ENCODE results near the gene TNFRSF1B.

TNFRSF1B gene

GRCh38 chr1:12184008-12184681 lies 17.4 kb downstream of the TNFRSF1B start:
- in situ Hi-C loops (cut with MboI; ENCODE audit: low pct_unique_long_range_greater_than_20kb, low sequenced_read_pairs, unreplicated experiment): no loop called here
- no peak for DNase-seq (ENCODE audit: low spot score)
- TF ChIP-seq CTCF (IDR thresholded peaks at IDR 0.05; ENCODE audit: extremely low read depth, insufficient read depth, missing control alignments): no peak

GRCh38 chr1:12185036-12185917 lies 18.5 kb downstream of the TNFRSF1B start:
- no peak for DNase-seq (ENCODE audit: low spot score)
- in situ Hi-C loops (cut with MboI; ENCODE audit: low pct_unique_long_range_greater_than_20kb, low sequenced_read_pairs, unreplicated experiment): no loop called here
- no peak for TF ChIP-seq CTCF (IDR thresholded peaks at IDR 0.05; ENCODE audit: extremely low read depth, insufficient read depth, missing control alignments)

GRCh38 chr1:12185918-12186678 lies 19.3 kb downstream of the TNFRSF1B start:
- no peak for DNase-seq (ENCODE audit: low spot score)
- no peak for TF ChIP-seq CTCF (IDR thresholded peaks at IDR 0.05; ENCODE audit: extremely low read depth, insufficient read depth, missing control alignments)
- in situ Hi-C loops (cut with MboI; ENCODE audit: low pct_unique_long_range_greater_than_20kb, low sequenced_read_pairs, unreplicated experiment): no loop called here

GRCh38 chr1:12186679-12186985 lies 19.8 kb downstream of the TNFRSF1B start:
- no peak for TF ChIP-seq CTCF (IDR thresholded peaks at IDR 0.05; ENCODE audit: extremely low read depth, insufficient read depth, missing control alignments)
- DNase-seq (ENCODE audit: low spot score): no peak
- in situ Hi-C loops (cut with MboI; ENCODE audit: low pct_unique_long_range_greater_than_20kb, low sequenced_read_pairs, unreplicated experiment): no loop called here

- DNase-seq (ENCODE audit: low spot score): no peak
- in situ Hi-C loops (cut with MboI; ENCODE audit: low pct_unique_long_range_greater_than_20kb, low sequenced_read_pairs, unreplicated experiment): no loop called here
- TF ChIP-seq CTCF (IDR thresholded peaks at IDR 0.05; ENCODE audit: extremely low read depth, insufficient read depth, missing control alignments): no peak
Measured at GRCh38 chr1:12188115-12188514, 21.3 kb downstream of the TNFRSF1B start.

- DNase-seq (ENCODE audit: low spot score): no peak
- in situ Hi-C loops (cut with MboI; ENCODE audit: low pct_unique_long_range_greater_than_20kb, low sequenced_read_pairs, unreplicated experiment): no loop called here
- TF ChIP-seq CTCF (IDR thresholded peaks at IDR 0.05; ENCODE audit: extremely low read depth, insufficient read depth, missing control alignments): no peak
Measured at GRCh38 chr1:12188657-12189327, 22.0 kb downstream of the TNFRSF1B start.

Measured in GM13977 (cell line).